Measurements from ENCODE around the gene ZCCHC24.

- no peak for TF ChIP-seq CTCF (IDR thresholded peaks at IDR 0.05)
- no peak for TF ChIP-seq EZH2 (IDR thresholded peaks at IDR 0.05)
- TF ChIP-seq EZH2phosphoT487 (IDR thresholded peaks at IDR 0.05) = no peak
Measured at GRCh38 chr10:79479283-79479909, 34.0 kb upstream of the ZCCHC24 start.
